GM19395 (cell line): ENCODE results near the gene ABCA3.

Experiments
- ATAC-seq: cut with Tn5 transposase; IDR thresholded peaks from one replicate; pipeline ENCODE4 v1.9.1; 2021; ENCODE audit warnings: mild to moderate bottlenecking, moderate library complexity; ENCODE audit not compliant: unreplicated experiment

Gene ABCA3

GRCh38 chr16:2317231-2318020 is 23.1 kb downstream of the ABCA3 start:
- no peak for ATAC-seq

- no peak for ATAC-seq
Observed at GRCh38 chr16:2308089-2308962, 32.2 kb downstream of the ABCA3 start.

DNA sequence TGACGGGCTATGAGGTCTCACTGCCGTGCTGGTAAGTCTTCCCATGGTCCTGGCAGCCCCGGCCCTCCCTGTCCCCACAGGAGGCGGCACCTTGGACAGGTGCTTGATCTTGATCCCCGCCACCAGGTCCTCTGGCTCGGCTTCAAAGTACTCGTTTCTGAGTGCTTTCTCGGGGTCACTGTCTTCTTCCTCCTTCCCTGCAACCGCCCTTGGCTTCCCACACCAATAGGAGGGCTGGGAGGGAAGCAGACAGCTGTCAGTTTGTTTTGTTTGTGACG is 40.7 kb downstream of the ABCA3 start:
- ATAC-seq, result no peak

GRCh38 chr16:2299121-2299914 is 41.2 kb downstream of the ABCA3 start:
- no peak for ATAC-seq

DNA sequence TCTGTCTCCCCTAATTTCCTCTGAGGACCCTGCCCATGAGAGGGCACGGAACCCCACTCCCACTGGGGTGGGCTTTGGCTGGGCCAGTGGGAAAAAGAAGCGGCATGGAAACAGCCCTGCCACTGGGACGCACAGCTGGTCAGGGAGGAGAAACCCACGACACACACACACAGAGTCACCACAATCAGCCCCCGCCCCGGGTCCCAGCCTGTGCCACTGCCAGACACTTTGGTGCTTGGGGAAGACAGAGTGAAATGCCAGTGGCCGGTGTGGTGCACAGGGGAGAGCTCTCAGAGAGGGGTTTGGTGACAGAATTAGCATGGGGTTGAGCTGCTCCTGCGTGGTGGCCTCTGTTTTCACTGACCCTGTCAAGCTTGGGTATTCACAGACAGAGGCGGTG is 41.9 kb downstream of the ABCA3 start:
- ATAC-seq, result no peak

- ATAC-seq, result no peak
Observed at GRCh38 chr16:2297506-2297860, 43.0 kb downstream of the ABCA3 start.

- no peak for ATAC-seq
Observed at GRCh38 chr16:2296661-2297505, 43.6 kb downstream of the ABCA3 start.

DNA sequence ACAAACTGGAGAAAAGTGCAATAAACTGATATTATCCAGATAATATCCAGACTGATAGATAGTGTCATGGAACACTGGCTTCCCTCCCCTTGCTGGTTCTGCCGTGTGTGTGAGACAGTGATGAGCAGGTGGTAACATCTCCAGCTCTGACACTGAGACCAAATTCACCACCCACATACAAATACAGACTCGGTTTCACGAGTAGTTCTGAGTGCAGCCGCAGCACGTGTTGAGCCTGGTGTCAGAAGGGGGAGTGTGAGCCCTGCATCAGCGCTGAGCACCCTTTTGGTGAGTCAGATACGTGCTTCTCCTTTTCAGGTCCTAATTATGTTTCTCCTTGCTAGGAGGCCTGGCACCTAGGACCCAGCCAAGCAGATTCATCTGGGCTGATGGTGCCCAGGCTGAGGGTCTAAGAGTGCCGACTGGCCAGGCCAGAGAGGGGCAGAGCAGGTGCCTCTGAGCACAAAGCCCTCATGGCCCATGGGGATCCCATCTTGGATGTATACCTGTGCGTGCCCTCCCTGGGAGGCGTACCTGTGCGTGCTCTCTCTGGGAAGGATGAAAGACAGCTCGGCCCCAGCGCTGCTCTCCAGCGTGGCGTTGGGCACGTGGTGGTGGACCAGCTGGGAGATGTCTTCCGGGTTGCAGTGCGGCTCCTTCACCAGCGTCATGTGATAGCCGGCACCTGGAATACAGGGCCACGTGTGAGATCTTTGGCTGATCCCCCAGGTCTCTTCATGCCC is 45.3 kb downstream of the ABCA3 start:
- peak; percentile 63 for ATAC-seq

DNA sequence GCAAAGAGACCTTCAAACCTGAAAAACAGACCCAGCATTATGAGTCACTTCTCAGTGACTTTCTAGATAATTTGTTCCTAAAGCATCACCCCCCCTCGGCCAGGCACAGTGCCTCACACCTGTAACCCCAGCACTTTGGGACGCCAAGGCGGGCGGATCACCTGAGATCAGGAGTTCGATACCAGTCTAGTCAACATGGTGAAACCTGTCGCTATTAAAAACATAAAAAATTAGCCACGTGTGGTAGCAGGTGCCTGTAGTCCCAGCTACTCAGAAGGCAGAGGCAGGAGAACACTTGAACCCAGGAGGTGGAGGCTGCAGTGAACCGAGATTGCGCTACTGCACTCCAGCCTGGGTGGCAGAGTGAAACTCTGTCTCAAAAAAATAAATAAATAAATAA is 48.3 kb downstream of the ABCA3 start:
- ATAC-seq, result no peak

GRCh38 chr16:2289282-2289681 is 51.2 kb downstream of the ABCA3 start:
- ATAC-seq, result no peak

- no peak for ATAC-seq
Observed at GRCh38 chr16:2288726-2289125, 51.8 kb downstream of the ABCA3 start.

DNA sequence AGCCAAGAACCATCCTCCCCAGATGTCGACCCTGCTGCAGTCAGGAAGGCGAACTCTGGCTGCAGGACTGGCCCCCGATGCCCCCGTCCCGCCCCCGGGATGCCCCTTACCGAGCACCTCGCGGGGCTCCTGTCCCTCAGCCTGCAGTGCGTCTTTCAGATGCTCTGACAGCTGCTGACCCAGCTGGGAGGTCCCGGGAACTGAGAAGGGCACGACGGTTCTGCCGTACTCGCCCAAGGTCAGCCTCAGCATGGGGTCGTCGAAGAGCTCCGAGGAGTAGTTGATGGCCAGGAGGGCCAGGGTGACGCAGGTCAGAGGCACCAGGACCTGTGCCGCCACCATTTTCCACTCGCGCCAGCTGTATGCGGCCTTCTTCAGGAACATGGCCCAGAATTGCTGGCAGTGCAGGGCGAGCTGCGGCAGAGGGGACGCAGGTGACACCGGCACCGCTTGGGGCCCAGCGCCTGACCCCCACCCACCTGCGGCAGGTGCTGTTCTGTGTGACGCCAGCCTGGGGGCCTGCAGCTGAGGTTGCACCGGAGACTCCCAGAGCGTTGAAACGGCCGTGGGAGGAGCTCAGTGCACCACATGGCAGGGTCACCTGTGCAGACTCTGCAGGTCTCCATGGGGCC is 52.5 kb downstream of the ABCA3 start:
- ATAC-seq, result no peak

- ATAC-seq, result no peak
Observed at GRCh38 chr16:2286550-2286949, 54.0 kb downstream of the ABCA3 start.

GRCh38 chr16:2285731-2286191 is 54.8 kb downstream of the ABCA3 start:
- ATAC-seq, result no peak

GRCh38 chr16:2284797-2285576 is 55.5 kb downstream of the ABCA3 start:
- no peak for ATAC-seq

DNA sequence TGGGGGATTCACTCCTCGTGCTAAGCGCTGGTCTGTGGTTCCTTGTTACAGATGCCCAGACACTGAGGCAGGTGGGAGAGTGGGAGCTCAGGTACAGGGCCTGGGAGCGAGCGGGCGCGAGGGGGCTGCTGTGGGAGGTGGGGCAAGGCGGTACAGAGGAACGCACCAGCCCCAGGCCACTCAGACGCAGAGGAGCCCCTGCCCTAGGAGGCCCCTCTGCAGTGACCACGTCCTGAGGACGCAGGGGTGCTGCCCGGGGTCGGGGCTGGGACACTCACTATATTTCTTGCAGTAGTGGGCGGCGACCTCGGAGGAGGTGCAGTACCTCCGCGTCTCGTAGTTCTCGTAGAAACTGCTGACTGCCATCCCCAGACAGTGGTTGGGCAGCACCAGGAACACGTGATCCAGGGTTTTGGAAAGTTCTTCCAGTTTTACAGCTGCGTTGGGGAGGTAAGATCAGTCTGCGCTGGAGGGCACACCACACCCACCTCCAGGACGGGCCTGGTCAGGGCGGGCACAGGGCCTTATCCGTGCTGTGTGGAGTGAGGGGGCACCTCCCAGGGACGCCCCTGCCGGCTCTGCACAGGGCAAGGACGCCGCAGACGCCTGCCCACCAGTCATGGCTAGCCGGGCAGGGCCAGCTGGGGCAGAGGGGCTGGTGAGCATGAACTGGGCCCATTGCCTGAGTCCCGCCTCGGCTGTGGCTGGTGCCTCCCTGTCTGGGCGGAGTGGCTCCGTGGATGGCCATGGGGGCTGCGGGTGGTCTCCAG is 56.3 kb downstream of the ABCA3 start:
- ATAC-seq, result no peak

GRCh38 chr16:2282866-2283555 is 57.5 kb downstream of the ABCA3 start:
- ATAC-seq, result no peak
